Measurements from ENCODE around the gene CGN. TPM values are rescaled to one million over a fixed set of nuclear protein-coding genes. Genes with fewer than 3 reads are reported as not detected.

Gene CGN
- total RNA-seq, 2 experiments from 2014 or later: 0.08 to 0.28 TPM

DNA sequence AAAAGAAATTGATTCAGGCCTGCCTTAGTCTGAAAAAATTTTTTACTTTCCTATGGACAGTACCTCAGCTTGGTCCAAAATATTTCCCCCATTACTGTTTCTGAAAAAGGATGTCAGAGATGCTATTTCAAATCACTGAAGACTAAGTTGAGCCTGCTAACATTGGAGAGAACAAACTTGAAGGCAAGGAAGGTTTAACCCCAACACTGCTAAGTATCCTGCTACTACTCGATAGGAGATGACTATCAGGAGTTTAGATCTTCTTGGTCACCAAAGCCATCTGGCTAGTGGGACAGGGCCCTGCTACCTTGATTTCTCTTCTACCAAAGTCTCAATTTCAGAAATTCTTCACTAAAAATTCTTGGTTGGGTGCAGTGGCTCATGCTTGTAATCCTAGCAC, 29.2 kb upstream of the CGN start:
- peaks cover 0 to 6% of the 10 kb centered on the region in 2 experiments for H3K9me3 ChIP-seq (ENCODE audit: control insufficient read depth in 1 of 2, insufficient read depth in 1 of 2, low read length in 2 of 2)
- DNase-seq (no peak), ATAC-seq (ENCODE audit: poor library complexity) (no peak)
- H3K36me3 Mint-ChIP-seq (ENCODE audit: low read depth): no peaks in the 10 kb centered on the region
- H3K27ac ChIP-seq (ENCODE audit: low read depth in 1 of 2, low read length in 2 of 2): no peak overlapping the region
- H3K9me3 Mint-ChIP-seq: peaks cover 1% of the 10 kb centered on the region
- intact Hi-C loops (cut with DNase I, micrococcal nuclease): no loop called here
- H3K27ac Mint-ChIP-seq: no peak overlapping the region
- peaks cover under 1% of the 10 kb centered on the region for H3K27me3 Mint-ChIP-seq
- no peaks in the 10 kb centered on the region for H3K4me1 Mint-ChIP-seq (ENCODE audit: low read depth)
- ChIA-PET POLR2A (no interaction called here), CTCF (no interaction called here)
- no peak overlapping the region for H3K4me3 ChIP-seq (ENCODE audit: low read length)
- no peaks in the 10 kb centered on the region for H3K4me1 ChIP-seq (ENCODE audit: insufficient read depth, low read length)
- no peaks in the 10 kb centered on the region for H3K36me3 ChIP-seq (ENCODE audit: insufficient read depth, low read length)
- H3K27me3 ChIP-seq (ENCODE audit: control insufficient read depth in 1 of 2, insufficient read depth in 2 of 2, low read length in 2 of 2): no peaks in the 10 kb centered on the region
- no peak overlapping the region for H3K4me3 Mint-ChIP-seq
- TF ChIP-seq, protein P1, sequence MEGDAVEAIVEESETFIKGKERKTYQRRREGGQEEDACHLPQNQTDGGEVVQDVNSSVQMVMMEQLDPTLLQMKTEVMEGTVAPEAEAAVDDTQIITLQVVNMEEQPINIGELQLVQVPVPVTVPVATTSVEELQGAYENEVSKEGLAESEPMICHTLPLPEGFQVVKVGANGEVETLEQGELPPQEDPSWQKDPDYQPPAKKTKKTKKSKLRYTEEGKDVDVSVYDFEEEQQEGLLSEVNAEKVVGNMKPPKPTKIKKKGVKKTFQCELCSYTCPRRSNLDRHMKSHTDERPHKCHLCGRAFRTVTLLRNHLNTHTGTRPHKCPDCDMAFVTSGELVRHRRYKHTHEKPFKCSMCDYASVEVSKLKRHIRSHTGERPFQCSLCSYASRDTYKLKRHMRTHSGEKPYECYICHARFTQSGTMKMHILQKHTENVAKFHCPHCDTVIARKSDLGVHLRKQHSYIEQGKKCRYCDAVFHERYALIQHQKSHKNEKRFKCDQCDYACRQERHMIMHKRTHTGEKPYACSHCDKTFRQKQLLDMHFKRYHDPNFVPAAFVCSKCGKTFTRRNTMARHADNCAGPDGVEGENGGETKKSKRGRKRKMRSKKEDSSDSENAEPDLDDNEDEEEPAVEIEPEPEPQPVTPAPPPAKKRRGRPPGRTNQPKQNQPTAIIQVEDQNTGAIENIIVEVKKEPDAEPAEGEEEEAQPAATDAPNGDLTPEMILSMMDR (IDR thresholded peaks at IDR 0.05): no peak

DNA sequence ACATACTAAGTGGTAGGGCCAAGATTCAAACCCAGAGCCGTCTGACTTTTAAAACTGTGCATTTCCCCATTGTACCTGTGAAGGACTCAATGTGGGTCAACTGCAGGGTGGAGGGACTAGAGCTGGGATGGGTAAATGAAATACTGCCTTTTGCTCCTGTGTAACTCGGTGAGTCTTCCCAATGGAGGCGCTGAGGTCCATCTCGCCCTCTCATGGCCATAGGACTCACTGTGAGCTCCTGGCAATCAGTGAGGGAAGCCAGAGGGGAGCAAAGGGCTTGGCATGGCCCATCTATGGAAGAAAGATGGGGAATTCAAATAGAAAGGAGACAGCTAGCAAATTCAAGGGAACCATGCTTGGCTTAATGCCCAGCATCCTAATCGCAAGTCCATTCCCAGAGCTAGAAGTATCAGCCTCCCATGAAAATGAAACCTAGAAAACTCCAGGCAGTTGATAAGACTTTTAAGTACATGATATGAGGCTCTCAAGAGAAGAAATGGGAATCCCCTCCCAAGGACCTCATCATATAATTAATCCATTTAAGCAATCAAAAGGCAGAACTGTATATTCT, 25.4 kb upstream of the CGN start:
- DNase-seq: no peak
- intact Hi-C loops (cut with DNase I, micrococcal nuclease): no loop called here
- Mint-ChIP-seq H3K27me3 (no peaks in the 10 kb centered on the region), H3K27ac (no peak overlapping the region), H3K4me1 (ENCODE audit: low read depth) (no peaks in the 10 kb centered on the region), H3K9me3 (peaks cover 1% of the 10 kb centered on the region), H3K4me3 (no peak overlapping the region), H3K36me3 (ENCODE audit: low read depth) (no peaks in the 10 kb centered on the region)
- ChIA-PET CTCF (no interaction called here), POLR2A (no interaction called here)
- Histone ChIP-seq H3K4me1 (ENCODE audit: insufficient read depth, low read length) (no peaks in the 10 kb centered on the region), H3K9me3 (ENCODE audit: control insufficient read depth in 1 of 2, insufficient read depth in 1 of 2, low read length in 2 of 2) (peaks cover 0 to 6% of the 10 kb centered on the region in 2 experiments), H3K36me3 (ENCODE audit: insufficient read depth, low read length) (no peaks in the 10 kb centered on the region), H3K4me3 (ENCODE audit: low read length) (no peak overlapping the region), H3K27me3 (ENCODE audit: control insufficient read depth in 1 of 2, insufficient read depth in 2 of 2, low read length in 2 of 2) (no peaks in the 10 kb centered on the region), H3K27ac (ENCODE audit: low read depth in 1 of 2, low read length in 2 of 2) (no peak overlapping the region)
- TF ChIP-seq, protein P1 (IDR thresholded peaks at IDR 0.05): no peak
- ATAC-seq (ENCODE audit: poor library complexity): no peak

DNA sequence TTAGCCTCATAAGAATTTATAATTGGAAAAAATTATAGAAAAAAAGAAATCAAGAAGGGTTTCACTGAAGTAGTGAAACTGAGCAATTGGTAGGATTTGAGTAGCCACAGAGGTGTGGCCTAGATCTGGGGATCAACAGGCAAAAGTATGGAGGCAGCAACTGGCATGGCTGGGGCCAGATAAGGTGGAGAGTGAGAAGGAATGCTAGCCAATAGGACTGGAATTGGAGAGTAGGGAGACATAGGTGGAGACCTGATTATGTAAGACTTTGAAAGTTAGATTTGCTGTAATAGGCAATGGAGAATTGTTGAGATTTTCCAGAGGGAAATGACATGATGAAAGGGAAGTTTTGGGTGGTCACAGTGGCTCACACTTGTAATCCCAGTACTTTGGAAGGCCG, 24.6 kb upstream of the CGN start:
- H3K36me3 Mint-ChIP-seq (ENCODE audit: low read depth): no peaks in the 10 kb centered on the region
- no peaks in the 10 kb centered on the region for H3K27me3 Mint-ChIP-seq
- Histone ChIP-seq H3K36me3 (ENCODE audit: insufficient read depth, low read length) (no peaks in the 10 kb centered on the region), H3K27me3 (ENCODE audit: control insufficient read depth in 1 of 2, insufficient read depth in 2 of 2, low read length in 2 of 2) (no peaks in the 10 kb centered on the region), H3K27ac (ENCODE audit: low read depth in 1 of 2, low read length in 2 of 2) (no peak overlapping the region), H3K9me3 (ENCODE audit: control insufficient read depth in 1 of 2, insufficient read depth in 1 of 2, low read length in 2 of 2) (peaks cover 0 to 6% of the 10 kb centered on the region in 2 experiments), H3K4me1 (ENCODE audit: insufficient read depth, low read length) (no peaks in the 10 kb centered on the region), H3K4me3 (ENCODE audit: low read length) (no peak overlapping the region)
- DNase-seq (no peak), ATAC-seq (ENCODE audit: poor library complexity) (no peak)
- no peaks in the 10 kb centered on the region for H3K4me1 Mint-ChIP-seq (ENCODE audit: low read depth)
- CTCF ChIA-PET: no interaction called here
- no peak overlapping the region for H3K27ac Mint-ChIP-seq
- H3K9me3 Mint-ChIP-seq: peaks cover 1% of the 10 kb centered on the region
- intact Hi-C loops (cut with DNase I, micrococcal nuclease): no loop called here
- no peak overlapping the region for H3K4me3 Mint-ChIP-seq
- POLR2A ChIA-PET: no interaction called here
- TF ChIP-seq, protein P1 (IDR thresholded peaks at IDR 0.05): no peak
